IMR-90 (cell line): ENCODE results near the gene CKAP4. TPM values are rescaled to one million over a fixed set of nuclear protein-coding genes. Genes with fewer than 3 reads are reported as not detected.

Experiments
- ATAC-seq: fragments of 200-7000 bp; cut with Tn5 transposase; 2 replicates; pipeline ENCODE4 v1.9.1; 2020; ENCODE audit warnings: low read depth, mild to moderate bottlenecking, moderate library complexity
- BruUV-seq: library from RNA; stranded (reverse); fragments of 400-500 nt; replicated peaks from 2 replicates; lab custom pipeline; 2021; lab: Mats Ljungman, UMichigan
- CTCF ChIA-PET: fragments of 300-600 bp; formaldehyde crosslinking; extraction: SDS; loops from one replicate; lab custom pipeline; 2021; ENCODE audit warnings: antibody characterized with exemption; lab: Yijun Ruan, JAX
- POLR2A ChIA-PET: fragments of 300-600 bp; sonication (Branson Sonifier 250); formaldehyde crosslinking; loops from one replicate; lab custom pipeline; 2022; ENCODE audit warnings: antibody characterized with exemption; ENCODE audit not compliant: unreplicated experiment; lab: Charles Lee
- DNase-seq: peaks from one replicate; pipeline ENCODE4 v3.0.0; 2013
- H2AFZ ChIP-seq: replicated peaks from 2 replicates; pipeline ENCODE3; 2013; ENCODE audit warnings: low read length, mild to moderate bottlenecking; ENCODE audit not compliant: poor library complexity
- H2AK5ac ChIP-seq: 2 replicates; pipeline ENCODE4 v1.6.1; 2013; ENCODE audit warnings: low read depth, low read length, inconsistent platforms
- H2AK9ac ChIP-seq: replicated peaks from 2 replicates; pipeline ENCODE3; 2013; ENCODE audit warnings: mild to moderate bottlenecking, low read depth, low read length, moderate library complexity; ENCODE audit not compliant: poor library complexity
- H2BK120ac ChIP-seq: 2 replicates; pipeline ENCODE4 v1.6.1; 2013; ENCODE audit warnings: low read depth, low read length, inconsistent platforms
- H2BK15ac ChIP-seq: 3 replicates; pipeline ENCODE4 v1.6.1; 2013; ENCODE audit warnings: low read depth, low read length, inconsistent platforms
- H2BK20ac ChIP-seq: 2 replicates; pipeline ENCODE4 v1.6.1; 2013; ENCODE audit warnings: low read depth, mild to moderate bottlenecking, inconsistent platforms, low read length, moderate library complexity
- H2BK5ac ChIP-seq: 2 replicates; pipeline ENCODE4 v1.6.1; 2013; ENCODE audit warnings: mild to moderate bottlenecking, low read depth, low read length, inconsistent platforms; ENCODE audit not compliant: poor library complexity, severe bottlenecking
- H3K14ac ChIP-seq: replicated peaks from 2 replicates; pipeline ENCODE4 v1.6.1; 2013; ENCODE audit warnings: low read depth, low read length, inconsistent platforms
- H3K18ac ChIP-seq: 2 replicates; pipeline ENCODE4 v1.6.1; 2013; ENCODE audit warnings: low read depth, low read length, control low read depth
- H3K23ac ChIP-seq: 2 replicates; pipeline ENCODE4 v1.6.1; 2013; ENCODE audit warnings: low read depth, low read length, inconsistent platforms
- H3K27ac ChIP-seq: 2 replicates; pipeline ENCODE4 v1.5.1; 2013; ENCODE audit warnings: mild to moderate bottlenecking, control low read depth, low read length; ENCODE audit not compliant: insufficient read depth
- H3K27me3 ChIP-seq: 2 replicates; pipeline ENCODE4 v1.6.1; 2013; ENCODE audit warnings: low read length; ENCODE audit not compliant: control insufficient read depth, insufficient read depth
- H3K36me3 ChIP-seq: 2 replicates; pipeline ENCODE4 v1.6.1; 2013; ENCODE audit warnings: low read length, mixed read lengths; ENCODE audit not compliant: control insufficient read depth, insufficient read depth
- H3K4ac ChIP-seq: 2 replicates; pipeline ENCODE4 v1.6.1; 2013; ENCODE audit warnings: low read depth, low read length, inconsistent platforms
- H3K4me1 ChIP-seq: 2 replicates; pipeline ENCODE4 v1.6.1; 2013; ENCODE audit warnings: low read length, mixed read lengths; ENCODE audit not compliant: control insufficient read depth, insufficient read depth
- H3K4me2 ChIP-seq: 2 replicates; pipeline ENCODE4 v1.6.1; 2013; ENCODE audit warnings: low read depth, mild to moderate bottlenecking, control low read depth, low read length, moderate library complexity
- H3K4me3 ChIP-seq: 2 replicates; pipeline ENCODE4 v1.5.1; 2013; ENCODE audit warnings: low read depth, mild to moderate bottlenecking, control low read depth, low read length, moderate library complexity; ENCODE audit not compliant: insufficient read depth
- H3K56ac ChIP-seq: 2 replicates; pipeline ENCODE4 v1.6.1; 2013; ENCODE audit warnings: low read length, inconsistent platforms; ENCODE audit not compliant: insufficient read depth; ENCODE audit errors: extremely low read depth
- H3K79me1 ChIP-seq, 2 experiments: 2 replicates each; pipeline ENCODE4 v1.6.1; 2013; ENCODE audit warnings: low read length in 2 of 2, inconsistent platforms in 1 of 2, low read depth in 1 of 2
- H3K9ac ChIP-seq: 2 replicates; pipeline ENCODE4 v1.6.1; 2013; ENCODE audit warnings: low read depth, low read length, control low read depth
- H3K9me1 ChIP-seq: 2 replicates; pipeline ENCODE4 v1.6.1; 2013; ENCODE audit warnings: low read length, inconsistent platforms; ENCODE audit not compliant: insufficient read depth
- H3K9me3 ChIP-seq: 2 replicates; pipeline ENCODE4 v1.6.1; 2013; ENCODE audit warnings: low read length; ENCODE audit not compliant: control insufficient read depth, insufficient read depth
- H4K20me1 ChIP-seq: 2 replicates; pipeline ENCODE4 v1.6.1; 2013; ENCODE audit warnings: low read length, inconsistent platforms; ENCODE audit not compliant: insufficient read depth
- H4K5ac ChIP-seq: 2 replicates; pipeline ENCODE4 v1.6.1; 2013; ENCODE audit warnings: mild to moderate bottlenecking, low read depth, low read length, control low read depth
- H4K8ac ChIP-seq, 2 experiments: 2 replicates each; pipeline ENCODE4 v1.6.1; 2013; ENCODE audit warnings: low read depth in 2 of 2, low read length in 2 of 2, control low read depth in 1 of 2, inconsistent platforms in 1 of 2
- H4K91ac ChIP-seq: 2 replicates; pipeline ENCODE4 v1.6.1; 2013; ENCODE audit warnings: low read depth, low read length, inconsistent platforms; ENCODE audit not compliant: insufficient read depth
- FOS ChIP-seq: fragments of 150-350 bp; IDR thresholded peaks from 2 replicates; pipeline ENCODE4 v1.6.1; 2016; ENCODE audit warnings: low read depth, low read length
- MAFK ChIP-seq: IDR thresholded peaks from 2 replicates; pipeline ENCODE4 v1.6.1; 2012; ENCODE audit warnings: low read depth, low read length, improper control_type of control experiment
- MAZ ChIP-seq: IDR thresholded peaks from 2 replicates; pipeline ENCODE4 v1.6.1; 2012; ENCODE audit warnings: low read depth, mild to moderate bottlenecking, low read length, improper control_type of control experiment, moderate library complexity, borderline replicate concordance
- NFE2L2 ChIP-seq: fragments of 150-350 bp; IDR thresholded peaks from 2 replicates; pipeline ENCODE4 v1.6.1; 2016; ENCODE audit warnings: low read depth, mild to moderate bottlenecking, low read length
- RCOR1 ChIP-seq: IDR thresholded peaks from 2 replicates; pipeline ENCODE4 v1.6.1; 2012; ENCODE audit warnings: mild to moderate bottlenecking, low read length, improper control_type of control experiment; ENCODE audit not compliant: insufficient replicate concordance
- WGBS, 2 experiments: methylation state at CpG; one replicate each; pipeline versions ENCODE4 v1.1.5 to v1.1.7; 2013; ENCODE audit warnings: missing lambda C conversion rate in 2 of 2; ENCODE audit not compliant: insufficient read length in 1 of 2; ENCODE audit errors: extremely low coverage in 2 of 2; 5-methylcytosine and 5-hydroxymethylcytosine counted together
- dilution Hi-C: fragments of 300-500 bp; cut with HindIII; formaldehyde crosslinking; loops from one replicate; pipeline ENCODE4 v1.14.3; 2018; ENCODE audit warnings: low sequenced_read_pairs; ENCODE audit not compliant: unreplicated experiment
- in situ Hi-C: fragments of 300-500 bp; cut with MboI; formaldehyde crosslinking; loops from 3 replicates; pipeline ENCODE4 v1.14.3; 2019; ENCODE audit warnings: low sequenced_read_pairs, inconsistent platforms, mixed read lengths
- intact Hi-C: fragments of 100-400 bp; cut with micrococcal nuclease; formaldehyde crosslinking; loops from 2 replicates; pipeline ENCODE4 v1.10.0; 2022
- polyA plus RNA-seq, 3 experiments: library from polyadenylated mRNA; depleted of rRNA; stranded (reverse); fragments of >200 nt; gene quantifications; 2 replicates each; pipeline ENCODE4 v1.2.3, GENCODE V29; 2012; ENCODE audit warnings: low replicate concordance in 1 of 3
- total RNA-seq: library from RNA; depleted of rRNA; stranded (reverse); fragments of >200 nt; gene quantifications from 2 replicates; pipeline ENCODE4 v1.2.3, GENCODE V29; 2012

Gene CKAP4
- total and polyA plus RNA-seq, 2 of the 4 experiments (the other 2 are of a cell fraction): 94.5 to 297 TPM

DNA sequence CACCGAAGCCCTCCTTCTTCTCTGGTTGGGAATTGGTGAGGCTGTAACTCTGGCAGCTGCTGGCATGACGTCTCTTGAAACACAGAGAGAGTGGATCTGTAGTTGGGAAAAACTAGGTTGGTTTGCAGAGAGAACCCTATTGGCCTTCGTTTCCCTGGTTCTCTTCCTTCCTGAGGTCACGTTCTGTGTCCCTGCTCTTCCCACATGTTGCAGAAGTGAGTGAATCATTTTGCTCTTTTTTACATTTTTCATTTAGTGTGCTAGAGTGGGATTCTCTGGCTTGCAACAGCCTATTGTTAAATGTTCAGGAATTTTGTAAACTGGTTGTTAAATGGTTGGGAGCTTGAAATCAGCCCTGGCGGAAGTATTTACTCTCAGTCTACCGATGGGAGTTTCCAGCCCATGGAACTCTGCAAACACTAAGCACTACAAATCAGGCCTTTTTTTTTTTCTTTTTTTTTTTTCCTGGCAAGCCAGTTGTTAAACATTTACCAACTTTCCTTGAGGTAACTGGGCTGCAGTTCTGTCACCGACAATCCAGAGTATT lies 26.8 kb upstream of the CKAP4 start:
- Histone ChIP-seq H2AFZ (no peak overlapping the region), H3K18ac (no peak overlapping the region), H4K5ac (no peak overlapping the region), H2BK20ac (no peak overlapping the region), H3K36me3 (no peaks in the 10 kb centered on the region), H4K8ac (no peak overlapping the region), H3K79me1 (no peaks in the 10 kb centered on the region), H2AK9ac (no peak overlapping the region), H3K27ac (no peak overlapping the region), H3K4me3 (no peak overlapping the region), H2BK15ac (no peak overlapping the region), H4K91ac (no peak overlapping the region), H3K23ac (no peak overlapping the region), H3K4me1 (no peaks in the 10 kb centered on the region), H3K56ac (no peak overlapping the region), H2AK5ac (no peak overlapping the region), H3K4me2 (no peak overlapping the region), H3K4ac (no peak overlapping the region), H2BK120ac (no peak overlapping the region), H3K9ac (no peak overlapping the region), H4K20me1 (no peaks in the 10 kb centered on the region), H3K27me3 (peaks cover 14% of the 10 kb centered on the region), H3K14ac (no peak overlapping the region), H3K9me3 (no peaks in the 10 kb centered on the region), H3K9me1 (no peaks in the 10 kb centered on the region; the same call in 1 of the 2 replicates), H2BK5ac (no peak overlapping the region)
- no TSS peak for BruUV-seq
- DNase-seq: no peak
- WGBS, 2 experiments: no CpG with 5 or more reads among the region's 7 CpGs
- ChIA-PET CTCF (interaction anchor here (0.6 kb wide), 1 partner anchor 151 kb away, joined by 4 read pairs; no protein-coding TSS in a partner anchor), POLR2A (no interaction called here)
- dilution Hi-C loops (no loop called here), intact Hi-C loops (no loop called here), in situ Hi-C loops (no loop called here)
- no peak for ATAC-seq
- TF ChIP-seq MAFK (no peak), MAZ (no peak), RCOR1 (no peak), FOS (no peak), NFE2L2 (no peak)
